Thoracic aorta (tissue), 2 donors: ENCODE measurements around the gene ECSCR. TPM values are rescaled to one million over a fixed set of nuclear protein-coding genes. Genes with fewer than 3 reads are reported as not detected.

Experiments
- ATAC-seq: fragments of 150-250 bp; one replicate; pipeline ENCODE4 v1.8.0; 2017; ENCODE audit warnings: low read depth; ENCODE audit not compliant: insufficient number of reproducible peaks, low FRiP score
- DNase-seq: peaks from one replicate; pipeline ENCODE4 v3.0.0-alpha.2; 2020; ENCODE audit warnings: low spot score
- H3K27ac ChIP-seq, 2 donors: fragments of 200-600 bp; sonication (generic); 1 replicate in 1 of 2; 2 replicates in 1 of 2; pipeline ENCODE4 v1.5.1; 2016; ENCODE audit warnings: mild to moderate bottlenecking in 2 of 2, moderate library complexity in 2 of 2
- H3K27me3 ChIP-seq: fragments of 200-600 bp; sonication (generic); replicated peaks from 2 replicates; pipeline ENCODE4 v1.6.0; 2016; ENCODE audit warnings: mild to moderate bottlenecking; ENCODE audit not compliant: insufficient read depth
- H3K36me3 ChIP-seq: fragments of 200-600 bp; sonication (generic); one replicate; pipeline ENCODE4 v1.5.1; 2016
- H3K4me1 ChIP-seq, 2 donors: fragments of 200-600 bp; sonication (generic); 1 replicate in 1 of 2; 2 replicates in 1 of 2; pipeline versions ENCODE4 v1.5.1 to v1.6.0; 2016; ENCODE audit warnings: low read depth in 2 of 2, mild to moderate bottlenecking in 1 of 2; ENCODE audit not compliant: control insufficient read depth in 1 of 2
- H3K4me3 ChIP-seq: fragments of 200-600 bp; sonication (generic); 2 replicates; pipeline ENCODE4 v1.5.1; 2016; ENCODE audit warnings: mild to moderate bottlenecking
- H3K9me3 ChIP-seq: fragments of 200-600 bp; sonication (generic); 2 replicates; pipeline ENCODE4 v1.5.1; 2016
- CTCF ChIP-seq: fragments of 200-600 bp; sonication (generic); IDR thresholded peaks from one replicate; pipeline ENCODE4 v1.5.1; 2019; ENCODE audit warnings: antibody characterized with exemption
- total RNA-seq, 2 donors: library from RNA; depleted of rRNA; stranded (reverse); fragments of >200 nt; gene quantifications; one replicate each; pipeline versions ENCODE4 v1.1.0 to v1.2.3, GENCODE V29; 2016

Gene ECSCR
- total RNA-seq, 2 donors from 2014 or later: 27.1 to 35.6 TPM

GRCh38 chr5:139399501-139400121, 62.9 kb downstream of the ECSCR start:
- peaks cover 4 to 29% of the 10 kb centered on the region in 2 donors for H3K4me1 ChIP-seq
- no peaks in the 10 kb centered on the region for H3K36me3 ChIP-seq
- H3K27ac ChIP-seq: no peak overlapping the region
- no peaks in the 10 kb centered on the region for H3K9me3 ChIP-seq
- no peak overlapping the region for H3K4me3 ChIP-seq
- no peak for TF ChIP-seq CTCF
- no peaks in the 10 kb centered on the region for H3K27me3 ChIP-seq
- DNase-seq: no peak
- no peak for ATAC-seq

Other genes starting within 250 kb of the ECSCR start
- 100 to 1,000 TPM; 194 to 264 TPM for gene MATR3, start 169.0 kb downstream of the ECSCR start, total RNA-seq
- gene PAIP2, start 120.9 kb downstream of the ECSCR start, total RNA-seq: 10 to 100 TPM; 53.9 to 65.6 TPM
- not detected for gene SLC23A1, start 79.4 kb downstream of the ECSCR start, total RNA-seq
- not detected for gene MZB1, start 72.8 kb downstream of the ECSCR start, total RNA-seq
- gene PROB1, start 67.6 kb downstream of the ECSCR start, total RNA-seq: 1 to 10 TPM; 1.9 to 4.9 TPM
- 10 to 100 TPM in 1 of 2 donors, 1 to 10 TPM in 1; 1.2 to 11.6 TPM for gene SPATA24, start 58.7 kb downstream of the ECSCR start, total RNA-seq
- gene DNAJC18, start 23.2 kb downstream of the ECSCR start, total RNA-seq: 10 to 100 TPM in 1 of 2 donors, 1 to 10 TPM in 1; 6.9 to 16.7 TPM
- not detected for gene SMIM33, start 8.3 kb upstream of the ECSCR start, total RNA-seq
- 100 to 1,000 TPM; 100 to 202 TPM for gene STING1, start 20.0 kb upstream of the ECSCR start, total RNA-seq
- 10 to 100 TPM; 51.9 to 66.7 TPM for gene UBE2D2, start 98.6 kb upstream of the ECSCR start, total RNA-seq
- 10 to 100 TPM; 58.5 to 62.5 TPM for gene CXXC5, start 185.6 kb upstream of the ECSCR start, total RNA-seq